K562 (cell line): ENCODE measurements around the gene FZD1. TPM values are rescaled to one million over a fixed set of nuclear protein-coding genes. Genes with fewer than 3 reads are reported as not detected.

Source experiments
- BACH1 ChIP-seq: fragments of 200-800 bp; sonication (Bioruptor generic); IDR thresholded peaks from 2 replicates; pipeline ENCODE4 v1.6.1; 2016; ENCODE audit warnings: missing genetic modification characterization, missing compliant biosample characterization
- BCOR ChIP-seq: fragments of 450-650 bp; IDR thresholded peaks from 2 replicates; pipeline ENCODE4 v1.6.1; 2016
- CLOCK ChIP-seq: fragments of 250-450 bp; sonication (Bioruptor Pico); IDR thresholded peaks from 2 replicates; pipeline ENCODE4 v1.4.0; 2020; ENCODE audit warnings: mild to moderate bottlenecking, moderate library complexity, borderline replicate concordance
- CTCFL ChIP-seq: IDR thresholded peaks from 2 replicates; pipeline ENCODE4 v1.6.1; 2011; ENCODE audit warnings: borderline replicate concordance, low read depth, mild to moderate bottlenecking, moderate library complexity, low read length; ENCODE audit not compliant: insufficient read depth, poor library complexity, severe bottlenecking
- FIP1L1 ChIP-seq: fragments of 200-400 bp; formaldehyde crosslinking; IDR thresholded peaks from 2 replicates; pipeline ENCODE4 v1.6.1; 2018; ENCODE audit warnings: mild to moderate bottlenecking, low read depth, low read length; ENCODE audit not compliant: poor library complexity, severe bottlenecking
- KLF1 ChIP-seq: fragments of 450-650 bp; IDR thresholded peaks from 2 replicates; pipeline ENCODE4 v1.6.1; 2016; ENCODE audit warnings: missing genetic modification characterization, missing compliant biosample characterization
- MCM5 ChIP-seq: fragments of 450-650 bp; IDR thresholded peaks from 2 replicates; pipeline ENCODE4 v1.6.1; 2016; ENCODE audit warnings: low read depth
- NCOA1 ChIP-seq: fragments of 450-650 bp; IDR thresholded peaks from 2 replicates; pipeline ENCODE4 v1.6.1; 2016; ENCODE audit warnings: low read depth
- POLR2H ChIP-seq: IDR thresholded peaks from 2 replicates; pipeline ENCODE4 v1.6.1; 2016; ENCODE audit warnings: missing genetic modification characterization, low read depth, mild to moderate bottlenecking, control low read depth, missing compliant biosample characterization, moderate library complexity
- RBM39 ChIP-seq: fragments of 200-400 bp; formaldehyde crosslinking; optimal IDR thresholded peaks from 2 replicates; pipeline ENCODE3; 2018; ENCODE audit warnings: low read depth, low read length
- RUNX1 ChIP-seq: sonication (generic); IDR thresholded peaks from 2 replicates; pipeline ENCODE4 v1.6.1; 2016; ENCODE audit warnings: antibody characterized with exemption, low read depth
- TEAD2 ChIP-seq: fragments of 450-650 bp; IDR thresholded peaks from 2 replicates; pipeline ENCODE4 v1.6.1; 2016; ENCODE audit warnings: missing genetic modification characterization, control low read depth, missing compliant biosample characterization
- TFAM ChIP-seq: fragments of 250-450 bp; sonication (Bioruptor Pico); conservative IDR thresholded peaks from 2 replicates; pipeline ENCODE4 v1.5.0; 2021; ENCODE audit warnings: mild to moderate bottlenecking, moderate library complexity
- U2AF1 ChIP-seq: fragments of 200-400 bp; formaldehyde crosslinking; optimal IDR thresholded peaks from 2 replicates; pipeline ENCODE3; 2017; ENCODE audit warnings: mild to moderate bottlenecking, low read depth, low read length, moderate library complexity
- ZHX1 ChIP-seq: fragments of 150-350 bp; conservative IDR thresholded peaks from 2 replicates; pipeline ENCODE4 v1.6.1; 2014; ENCODE audit warnings: low read length
- ZNF212 ChIP-seq: fragments of 450-650 bp; formaldehyde crosslinking; IDR thresholded peaks from 2 replicates; pipeline ENCODE4 v1.4.0; 2020; ENCODE audit warnings: mild to moderate bottlenecking
- ZNF507 ChIP-seq: conservative IDR thresholded peaks from 2 replicates; pipeline ENCODE4 v1.6.1; 2017; ENCODE audit warnings: missing genetic modification characterization, missing compliant biosample characterization
- ZNF644 ChIP-seq: fragments of 200-800 bp; sonication (Bioruptor generic); IDR thresholded peaks from 2 replicates; pipeline ENCODE4 v1.6.1; 2016; ENCODE audit warnings: low read depth, missing genetic modification characterization, missing compliant biosample characterization
- polyA plus RNA-seq, 8 experiments: library from polyadenylated mRNA; depleted of rRNA in 4 of 8; stranded (reverse) in 5 of 8; unstranded in 3 of 8; fragments of >200 nt; fragmentation: Nextera tagmentation in 2 of 8; fragmentation: Illumina TruSeq in 1 of 8; extraction: Ambion mirVana in 2 of 8; extraction: Trizol in 1 of 8; gene quantifications; 2 replicates each; pipeline versions ENCODE4 v1.2.1 to v1.2.3, GENCODE V29; 2011 to 2014; ENCODE audit warnings: inconsistent platforms in 1 of 8, missing spikeins in 1 of 8
- total RNA-seq, 7 experiments: library from RNA; depleted of rRNA in 6 of 7; stranded (reverse); fragments of >200 nt in 6 of 7; fragmentation: Illumina TruSeq in 2 of 7; extraction: Trizol in 2 of 7; gene quantifications; 2 replicates each; pipeline versions ENCODE4 v1.2.1 to v1.2.3, GENCODE V29; 2011 to 2021; ENCODE audit warnings: low replicate concordance in 1 of 7
- TF ChIP-seq, protein P1 (sequence below): IDR thresholded peaks from 2 replicates; pipeline ENCODE4 v1.6.1; 2016; ENCODE audit warnings: missing genetic modification characterization, missing compliant biosample characterization

FZD1 gene
- total and polyA plus RNA-seq, 9 of the 15 experiments (the other 6 are each of a cell fraction or from before 2014, with no cell fraction given), result 0.25 to 5.1 (median 1.8) TPM

DNA sequence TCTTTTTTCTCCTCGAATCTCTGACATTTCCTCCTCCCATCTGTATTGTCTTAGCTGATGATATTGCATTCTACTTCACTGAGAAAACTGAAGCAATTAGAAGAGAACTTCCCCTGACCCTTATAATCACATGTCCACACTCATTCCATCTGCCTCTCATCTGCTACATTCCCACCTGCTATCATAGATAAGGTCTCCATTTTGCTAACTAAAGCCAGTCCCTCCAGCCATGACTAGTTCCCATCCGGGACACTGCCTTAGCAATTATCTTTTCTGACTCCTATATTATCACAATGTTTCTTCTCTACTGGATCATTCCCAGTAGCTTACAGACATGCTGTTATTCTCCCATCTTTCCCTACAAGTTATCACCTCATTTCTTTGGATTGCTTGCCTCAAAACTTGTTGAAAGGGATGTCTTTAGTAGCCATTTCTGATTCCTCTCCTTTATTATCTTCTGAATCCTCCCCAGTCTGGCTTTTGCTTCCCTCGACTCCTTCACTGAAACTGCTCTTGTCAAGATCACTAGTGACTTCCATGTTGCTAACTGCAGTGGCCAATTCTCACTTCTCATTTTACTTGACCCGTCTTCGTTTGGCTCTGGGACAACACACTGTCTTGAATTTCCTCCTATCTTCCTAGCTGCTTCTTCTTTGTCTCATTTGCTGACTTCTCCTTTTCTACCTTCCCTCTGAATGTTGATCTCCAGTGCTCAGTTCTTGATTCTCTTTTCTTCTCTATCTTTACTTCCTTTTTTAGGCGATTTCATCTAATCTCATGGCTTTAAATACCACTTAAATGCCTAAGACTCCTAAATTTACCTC lies 35.9 kb downstream of the FZD1 start (continued):
- TF ChIP-seq CTCFL (no peak), MCM5 (no peak), BACH1 (tag) (no peak), KLF1 (tag) (no peak), RBM39 (no peak), U2AF1 (no peak), ZHX1 (no peak), NCOA1 (peak; percentile 95), TEAD2 (tag) (no peak), POLR2H (tag) (no peak), BCOR (peak; percentile 57; the same call in 1 of the 2 replicates), ZNF212 (CRISPR knock-in tag) (no peak), FIP1L1 (no peak), ZNF644 (no peak), ZNF507 (tag) (no peak), TFAM (CRISPR knock-in tag) (no peak), RUNX1 (0 out of 2 replicates have a peak, but pooled peaks have one; percentile 49), CLOCK (no peak)
- TF ChIP-seq, protein P1, sequence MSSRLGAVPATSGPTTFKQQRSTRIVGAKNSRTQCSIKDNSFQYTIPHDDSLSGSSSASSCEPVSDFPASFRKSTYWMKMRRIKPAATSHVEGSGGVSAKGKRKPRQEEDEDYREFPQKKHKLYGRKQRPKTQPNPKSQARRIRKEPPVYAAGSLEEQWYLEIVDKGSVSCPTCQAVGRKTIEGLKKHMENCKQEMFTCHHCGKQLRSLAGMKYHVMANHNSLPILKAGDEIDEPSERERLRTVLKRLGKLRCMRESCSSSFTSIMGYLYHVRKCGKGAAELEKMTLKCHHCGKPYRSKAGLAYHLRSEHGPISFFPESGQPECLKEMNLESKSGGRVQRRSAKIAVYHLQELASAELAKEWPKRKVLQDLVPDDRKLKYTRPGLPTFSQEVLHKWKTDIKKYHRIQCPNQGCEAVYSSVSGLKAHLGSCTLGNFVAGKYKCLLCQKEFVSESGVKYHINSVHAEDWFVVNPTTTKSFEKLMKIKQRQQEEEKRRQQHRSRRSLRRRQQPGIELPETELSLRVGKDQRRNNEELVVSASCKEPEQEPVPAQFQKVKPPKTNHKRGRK (tag), result peak; percentile 21; the same call in 1 of the 2 replicates
